Medulla oblongata (tissue), 1 donor: Measurements from ENCODE around the gene TRABD2B.
A peak's percentile ranks its signal among the peaks of the same experiment; 100 is the strongest.

ENCODE experiments used
- DNase-seq: peaks from one replicate; pipeline ENCODE4 v3.0.0-alpha.2; 2015; ENCODE audit errors: extremely low spot score

The TRABD2B gene

DNA sequence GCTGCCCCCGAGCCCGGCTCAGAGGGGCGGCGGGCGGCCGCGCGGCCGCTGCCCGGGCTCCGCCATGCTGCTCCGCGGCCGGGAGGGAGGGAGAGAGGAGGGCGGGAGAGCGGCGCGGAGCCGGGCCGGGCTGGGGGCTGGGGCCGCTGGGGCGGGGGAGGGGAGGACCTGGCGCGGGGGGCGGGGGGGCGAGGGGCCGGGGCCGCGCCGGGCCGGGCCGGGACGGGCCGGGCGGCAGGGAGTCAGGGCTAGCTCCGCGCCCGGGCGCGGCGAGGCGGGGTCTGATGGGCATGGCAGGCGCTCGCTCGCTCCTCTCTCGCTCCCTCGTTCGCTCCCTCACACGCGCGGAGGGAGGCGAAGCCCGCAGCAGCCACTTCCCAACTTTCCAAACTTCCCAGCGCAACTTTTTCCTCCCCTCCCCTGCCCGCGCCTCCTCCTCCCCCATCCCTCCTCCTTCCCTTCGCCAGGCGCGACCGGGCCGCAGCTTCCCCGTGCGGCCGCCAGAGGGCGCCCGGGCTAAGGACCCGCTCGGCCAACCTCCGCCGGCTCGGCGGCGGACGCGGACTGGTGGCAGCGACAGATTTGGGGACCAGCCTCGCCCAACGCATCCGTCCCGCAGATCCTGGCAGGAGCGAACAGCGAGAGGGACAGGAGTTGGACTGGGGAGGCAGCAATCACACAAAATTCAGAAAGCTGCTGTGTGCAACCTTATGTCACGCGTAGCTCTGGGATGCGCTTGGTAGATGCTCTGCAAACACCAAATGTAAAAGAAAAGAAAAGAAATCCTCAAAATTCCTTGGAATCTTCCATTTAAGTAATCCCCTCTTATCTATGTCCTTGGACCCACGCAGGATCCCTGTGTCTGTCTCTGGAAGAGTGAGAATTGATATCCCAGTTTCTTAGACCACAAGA lies at the start of gene TRABD2B:
TRABD2B (minus strand) TSS at position 97 of the 912 bp plus-strand sequence.
- DNase-seq = peak; percentile 84

GRCh38 chr1:48044311-48044710 lies 47.1 kb upstream of the TRABD2B start:
- no peak for DNase-seq

DNA sequence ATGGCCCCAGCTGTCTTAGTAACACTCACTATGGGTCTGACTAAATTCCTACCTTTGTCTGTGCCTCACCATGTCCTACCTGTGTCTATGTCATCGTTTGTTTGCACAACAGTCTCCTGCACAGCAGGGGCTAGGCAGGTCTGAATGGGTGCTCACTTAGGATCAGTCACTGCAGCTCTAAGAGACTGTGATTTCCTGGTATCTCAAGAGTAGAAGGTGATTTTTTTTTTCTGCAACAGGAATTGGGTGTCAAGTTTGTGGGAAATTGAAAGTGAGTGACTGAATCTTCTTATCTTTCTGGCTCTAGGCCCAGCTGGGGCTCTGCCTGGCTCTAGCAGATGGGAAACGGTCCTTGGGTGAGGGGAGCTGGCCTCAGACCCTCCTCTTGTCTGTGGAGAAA lies 46.4 kb upstream of the TRABD2B start:
- no peak for DNase-seq

GRCh38 chr1:48040154-48040553 lies 43.0 kb upstream of the TRABD2B start:
- DNase-seq = no peak

DNA sequence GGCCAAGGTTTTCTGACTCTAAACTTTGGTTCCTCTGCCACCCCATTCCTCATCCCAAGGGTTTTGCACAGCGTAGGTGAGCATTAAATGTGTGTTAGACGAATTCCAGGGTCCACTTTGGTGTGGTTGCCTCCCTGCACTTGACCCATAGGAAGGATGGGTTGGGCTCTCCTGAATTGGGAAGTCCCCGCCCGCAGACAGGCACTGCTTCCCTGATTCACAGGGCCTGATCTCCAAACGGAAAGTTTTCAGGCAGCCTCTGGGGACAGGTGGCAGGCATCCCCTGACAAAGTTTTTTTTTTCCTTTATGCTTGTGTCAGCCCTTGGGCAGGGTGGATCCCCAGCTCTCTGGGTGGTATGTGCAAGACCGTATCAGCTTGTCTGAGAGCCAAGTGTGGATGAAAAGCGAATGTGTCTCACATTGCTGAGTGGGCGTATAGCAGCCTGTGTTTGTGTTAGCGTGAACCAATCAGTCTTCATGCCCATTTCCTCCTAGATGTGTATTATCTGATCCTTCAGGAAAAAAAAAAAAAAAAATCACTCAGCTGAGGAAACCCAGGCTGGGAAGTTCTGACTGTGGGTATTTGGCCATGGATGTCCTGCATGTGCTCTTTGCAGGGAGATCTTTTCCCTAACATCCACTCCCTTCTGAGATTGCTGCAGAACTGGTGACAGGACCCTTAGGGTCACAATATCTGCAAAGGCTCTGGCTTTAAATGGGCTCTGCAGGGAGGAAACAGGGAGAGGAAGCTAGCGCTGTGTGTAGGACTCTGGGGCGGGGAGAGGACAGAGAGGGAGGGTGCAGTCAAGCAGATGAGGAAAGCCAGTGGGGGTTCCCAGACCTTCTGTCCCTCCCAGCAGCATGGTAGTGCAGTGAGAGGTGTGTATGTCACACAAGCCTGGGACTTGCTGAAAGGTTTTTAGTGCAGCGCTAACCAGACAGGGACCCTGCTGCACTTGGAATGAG lies 42.2 kb upstream of the TRABD2B start:
- DNase-seq = no peak

GRCh38 chr1:48038270-48038767 lies 41.1 kb upstream of the TRABD2B start:
- DNase-seq = no peak

GRCh38 chr1:48036710-48037355 lies 39.6 kb upstream of the TRABD2B start:
- no peak for DNase-seq

DNA sequence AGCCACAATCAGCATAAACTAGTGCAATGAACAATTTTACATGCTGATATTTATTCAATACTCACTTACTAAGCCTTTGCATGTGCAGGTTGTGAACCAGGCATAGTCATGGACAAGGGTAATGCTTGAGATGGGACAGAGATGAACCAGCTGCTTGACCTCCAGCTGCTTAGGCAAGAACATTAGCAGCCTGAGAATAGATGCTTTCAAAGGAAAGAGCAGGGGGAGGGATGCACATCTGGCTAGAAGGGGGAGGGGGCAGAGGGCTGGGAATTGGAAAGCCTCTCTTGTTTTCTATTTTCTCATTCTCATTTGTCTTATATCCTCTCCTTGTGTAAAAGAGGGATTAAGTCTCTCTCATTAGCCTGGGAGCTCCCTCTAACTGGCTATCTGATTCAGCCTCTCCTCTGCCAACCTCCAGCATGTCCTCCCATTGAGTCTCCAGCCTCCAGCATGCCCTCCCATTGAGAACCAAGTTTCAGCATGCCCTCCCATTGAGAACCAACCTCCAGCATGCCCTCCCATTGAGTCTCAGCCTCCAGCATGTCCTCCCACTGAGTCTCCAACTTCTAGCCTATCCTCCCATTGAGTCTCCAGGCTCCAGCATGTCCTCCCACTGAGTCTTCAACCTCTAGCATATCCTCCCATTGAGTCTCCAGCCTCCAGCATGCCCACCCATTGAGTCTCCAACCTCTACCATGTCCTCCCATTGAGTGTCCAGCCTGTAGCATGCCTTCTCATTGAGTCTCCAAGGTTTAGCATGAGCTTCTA lies 38.4 kb upstream of the TRABD2B start:
- DNase-seq = no peak

DNA sequence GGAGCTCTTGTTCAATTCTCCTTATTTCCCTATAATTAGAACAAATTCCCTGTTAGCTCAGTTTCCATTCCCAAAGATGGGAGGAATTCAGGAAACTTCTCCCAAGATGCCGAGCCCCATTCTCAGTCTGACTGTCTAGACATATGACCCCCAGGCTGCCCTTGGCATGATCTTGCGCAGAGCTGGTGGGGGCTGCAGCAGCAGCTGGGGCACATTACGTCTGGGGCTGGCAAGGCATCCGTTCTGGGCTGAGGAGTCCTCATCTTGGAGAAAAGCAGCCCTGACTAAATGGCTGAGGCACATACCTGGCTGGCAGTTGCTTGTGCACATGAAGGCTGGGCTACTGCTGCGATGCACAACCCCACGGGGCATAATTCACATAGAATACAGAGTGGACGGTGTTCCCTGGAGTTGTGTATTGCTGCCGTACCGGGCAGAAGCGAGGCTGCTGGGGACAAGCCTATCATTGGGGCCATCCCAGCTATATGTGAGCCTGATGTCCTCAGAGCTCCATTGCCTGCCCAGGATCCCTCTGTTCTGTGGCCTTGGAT lies 36.4 kb upstream of the TRABD2B start:
- DNase-seq = no peak

GRCh38 chr1:48031676-48032075 lies 34.5 kb upstream of the TRABD2B start:
- DNase-seq = no peak

- DNase-seq = no peak
Observed at GRCh38 chr1:48030696-48031365, 33.6 kb upstream of the TRABD2B start.

DNA sequence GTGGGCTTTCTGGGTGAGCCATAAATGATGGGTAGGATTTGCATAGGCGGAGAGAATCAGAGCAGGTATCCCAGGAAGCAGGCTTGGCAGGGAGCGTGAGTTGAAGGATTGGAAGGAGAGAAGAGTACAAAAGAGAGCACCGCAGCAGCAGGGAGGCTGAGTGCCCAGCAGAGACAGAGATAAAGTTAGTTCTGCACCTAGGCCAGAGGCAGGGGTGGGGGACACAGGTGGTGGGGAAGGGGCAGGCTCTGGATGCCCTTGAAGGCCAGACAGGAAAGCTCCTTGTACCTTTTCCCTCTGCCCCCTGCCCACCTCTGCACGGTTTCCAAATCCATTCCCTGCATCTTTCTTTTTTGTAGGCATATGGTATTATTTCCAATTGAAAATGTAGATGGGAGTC lies 33.0 kb upstream of the TRABD2B start:
- no peak for DNase-seq

DNA sequence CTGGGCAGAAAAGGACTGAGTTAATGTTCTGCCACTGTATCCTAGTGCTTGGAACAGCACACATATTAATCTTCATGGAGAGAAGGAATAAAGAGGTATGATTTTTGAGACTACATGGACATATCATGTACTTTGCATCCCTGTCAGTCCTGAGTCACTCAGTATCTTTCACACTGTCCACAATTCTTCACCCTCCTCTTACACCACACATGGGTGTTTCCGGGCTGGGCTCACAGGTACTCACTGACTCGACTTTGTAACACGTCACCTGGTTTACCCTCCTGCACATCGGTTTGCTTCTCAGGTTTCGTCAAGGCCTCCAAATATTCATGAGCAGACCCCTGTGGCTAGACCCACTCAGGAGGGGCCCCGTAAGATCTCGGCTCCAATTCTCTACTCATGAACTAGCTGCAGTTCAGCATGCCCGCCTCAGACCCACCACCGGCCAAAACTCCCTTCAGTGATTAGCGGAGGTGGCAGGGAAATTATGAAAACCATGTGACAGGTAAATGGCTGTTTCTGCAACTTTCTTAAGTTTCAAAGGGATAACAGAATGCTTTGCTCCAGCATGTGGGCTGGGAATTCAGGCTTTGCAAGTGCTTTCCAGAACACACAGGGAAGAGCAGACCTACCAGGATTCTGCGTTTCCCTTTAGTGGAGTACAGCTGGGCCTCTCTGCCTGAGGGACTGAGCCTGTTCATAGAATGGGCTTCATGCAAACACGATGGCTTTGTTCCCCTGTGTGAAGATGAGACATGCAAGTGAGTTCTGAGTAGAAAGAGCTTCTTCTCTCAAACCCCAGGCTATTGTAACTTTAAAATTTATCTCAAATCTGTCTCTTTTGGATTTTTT lies 31.3 kb upstream of the TRABD2B start:
- no peak for DNase-seq

DNA sequence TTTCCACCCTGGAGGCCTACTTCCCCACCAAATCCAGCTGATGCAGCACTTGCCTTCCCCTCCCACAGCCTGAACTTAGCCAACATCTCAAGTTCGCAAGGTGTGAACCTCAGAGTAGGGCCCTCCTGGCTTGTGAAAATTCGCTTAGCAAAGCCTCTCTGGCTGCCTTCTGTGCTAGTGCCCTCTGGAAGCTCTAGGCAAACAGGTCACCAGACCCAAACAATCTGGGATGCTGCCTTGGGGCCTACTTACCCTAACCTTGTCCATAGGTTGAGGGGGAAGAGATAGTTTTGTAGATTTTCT lies 30.3 kb upstream of the TRABD2B start:
- no peak for DNase-seq

DNA sequence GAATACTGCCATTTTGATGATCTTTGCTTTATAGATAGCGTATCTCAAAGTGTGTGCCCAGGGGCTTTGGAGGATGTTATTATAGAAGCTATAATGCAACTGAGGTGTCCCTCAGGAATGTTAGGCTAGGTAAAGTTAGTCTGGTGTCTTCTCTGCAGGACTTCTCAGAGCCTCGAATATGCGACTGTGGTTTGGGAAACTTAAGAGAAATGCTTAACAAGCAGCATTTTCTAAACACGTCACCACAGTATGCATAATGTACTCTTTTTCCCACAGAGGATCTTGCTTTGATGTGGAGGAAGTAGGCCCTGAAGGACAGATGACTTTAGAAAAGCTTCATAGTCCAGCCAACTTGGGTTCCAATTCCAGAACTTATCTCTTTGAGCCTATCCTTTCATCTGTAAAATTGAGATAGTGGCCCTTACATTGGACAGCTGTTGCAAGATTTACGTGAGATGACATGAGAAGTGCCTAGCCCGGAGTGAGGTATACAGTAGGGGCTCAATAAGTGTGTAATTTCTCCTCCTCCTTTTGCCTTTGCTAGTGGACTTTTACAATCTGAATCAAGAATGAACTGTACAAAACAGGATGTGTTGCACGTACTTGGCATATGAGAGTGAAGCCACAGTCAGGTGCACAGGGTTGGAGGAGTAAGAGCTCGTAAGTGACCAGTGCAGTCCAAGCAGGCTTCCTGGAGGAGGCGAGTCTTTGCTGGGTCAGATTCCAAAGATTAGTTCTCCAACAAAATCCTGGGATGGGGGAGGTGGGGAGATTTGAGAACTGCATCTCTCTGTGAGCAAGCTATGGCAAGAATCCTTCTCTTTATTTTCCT lies 29.7 kb upstream of the TRABD2B start:
- no peak for DNase-seq

DNA sequence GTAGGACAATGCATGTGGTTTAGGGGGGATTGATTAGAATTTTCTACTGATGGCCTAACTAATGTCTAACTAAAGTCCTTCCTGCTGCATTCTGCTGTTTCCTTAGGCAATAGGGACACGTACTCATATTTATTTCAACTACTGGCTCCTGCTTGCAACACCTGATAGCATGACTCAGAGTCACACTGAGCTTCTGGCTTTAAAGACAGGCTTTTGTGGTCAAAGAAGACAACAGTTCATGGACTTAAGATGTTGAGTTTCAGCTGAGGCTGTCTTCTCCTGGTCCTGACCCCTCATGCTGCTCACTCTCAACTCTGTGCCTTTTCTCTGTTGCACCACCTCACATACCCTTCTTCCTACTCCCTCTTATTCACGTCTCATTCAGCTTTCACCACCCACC lies 29.1 kb upstream of the TRABD2B start:
- DNase-seq = no peak

DNA sequence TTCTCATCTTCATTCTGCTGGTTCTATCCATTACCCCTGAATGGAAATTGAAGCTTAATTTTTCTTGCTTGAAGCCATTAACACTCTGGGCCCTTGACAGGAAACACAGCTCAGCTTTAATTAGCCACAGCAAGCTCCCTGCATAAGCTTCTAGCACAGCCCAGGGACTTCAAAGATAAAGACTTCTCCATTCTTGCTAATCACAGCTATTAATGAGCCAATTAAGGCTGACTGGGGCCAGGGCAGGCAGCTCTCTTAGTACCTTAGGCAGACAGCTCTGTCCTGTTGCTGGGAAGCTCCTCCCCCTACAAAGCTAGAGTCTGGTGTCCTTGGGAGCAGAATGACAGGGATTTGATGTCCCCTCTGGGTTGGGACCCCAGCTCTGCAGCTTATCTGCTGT lies 27.9 kb upstream of the TRABD2B start:
- DNase-seq = no peak

GRCh38 chr1:48023488-48023887 lies 26.3 kb upstream of the TRABD2B start:
- DNase-seq = no peak

DNA sequence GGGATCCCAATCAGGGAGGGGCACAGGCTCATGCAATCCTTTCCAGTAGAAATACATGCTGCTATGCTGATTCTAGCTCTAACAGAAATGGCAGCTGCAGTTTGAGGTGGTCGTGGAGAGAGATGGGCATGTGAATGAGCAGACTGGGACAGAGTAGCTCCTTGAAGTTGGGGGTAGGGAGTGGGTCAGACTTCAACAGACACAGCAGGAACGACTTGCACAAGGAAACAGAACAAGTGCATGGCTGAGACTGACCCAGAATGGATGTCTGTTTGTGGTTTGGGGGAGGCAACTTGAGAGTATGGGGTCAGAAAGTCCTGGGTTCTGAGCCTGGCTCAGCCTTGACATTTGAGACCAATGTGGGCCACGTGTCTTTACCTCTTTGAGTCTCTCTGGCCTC lies 25.1 kb upstream of the TRABD2B start:
- DNase-seq = no peak
